Measurements from ENCODE around the gene NUDT21.

Gene NUDT21

DNA sequence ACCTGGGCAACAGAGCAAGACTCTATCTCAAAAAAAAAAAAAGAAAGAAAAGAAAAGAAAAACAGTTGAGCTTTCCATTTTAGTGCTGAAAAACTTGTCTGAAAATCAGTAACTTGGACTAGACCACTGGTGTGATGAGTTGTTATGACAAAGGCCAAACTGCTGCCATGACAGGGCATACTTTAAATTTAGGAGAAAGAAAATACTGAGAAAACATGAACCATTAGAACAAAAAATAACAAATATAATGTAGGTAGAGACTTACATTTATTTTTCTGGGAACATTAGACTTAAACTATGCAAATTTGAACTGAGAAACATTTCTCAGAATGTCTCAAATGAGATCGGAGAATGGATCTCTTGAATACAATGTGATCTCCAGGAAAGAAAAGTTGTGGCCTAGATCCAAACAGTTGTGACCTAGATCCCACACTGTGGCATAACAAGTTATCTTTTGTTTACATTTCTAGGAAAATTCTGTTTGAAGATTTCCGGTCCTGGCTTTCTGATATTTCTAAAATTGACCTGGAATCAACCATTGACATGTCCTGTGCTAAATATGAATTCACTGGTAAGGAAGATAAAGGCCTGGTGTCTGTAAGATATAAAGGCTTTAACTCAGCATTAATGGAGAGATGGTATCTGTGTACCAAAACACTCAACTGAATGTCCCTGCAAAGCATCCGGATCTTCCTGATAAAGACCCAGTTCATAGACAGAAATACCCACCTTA lies 11.1 kb upstream of the NUDT21 start:
- no peak overlapping the region for H3K9ac ChIP-seq (ENCODE audit: low read length in 2 of 2)
- H3K4me3 ChIP-seq (ENCODE audit: low read length in 2 of 2): no peak overlapping the region
- H3K27ac ChIP-seq (ENCODE audit: low read length): no peak overlapping the region
- no peaks in the 10 kb centered on the region for H3K27me3 ChIP-seq (ENCODE audit: control insufficient read depth in 1 of 2, insufficient read depth in 2 of 2, low read length in 2 of 2)
- no peaks in the 10 kb centered on the region for H3K9me3 ChIP-seq (ENCODE audit: control insufficient read depth in 2 of 2, low read length in 2 of 2)
- H3K4me1 ChIP-seq (ENCODE audit: control insufficient read depth, insufficient read depth, low read length): no peaks in the 10 kb centered on the region
- H3K36me3 ChIP-seq (ENCODE audit: control insufficient read depth in 2 of 2, insufficient read depth in 2 of 2, low read length in 2 of 2): peaks cover 21 to 30% of the 10 kb centered on the region in 2 donors

- peaks cover 19 to 31% of the 10 kb centered on the region in 2 donors for H3K36me3 ChIP-seq (ENCODE audit: control insufficient read depth in 2 of 2, insufficient read depth in 2 of 2, low read length in 2 of 2)
- H3K9me3 ChIP-seq (ENCODE audit: control insufficient read depth in 2 of 2, low read length in 2 of 2): no peaks in the 10 kb centered on the region
- no peaks in the 10 kb centered on the region for H3K4me1 ChIP-seq (ENCODE audit: control insufficient read depth, insufficient read depth, low read length)
- no peaks in the 10 kb centered on the region for H3K27me3 ChIP-seq (ENCODE audit: control insufficient read depth in 1 of 2, insufficient read depth in 2 of 2, low read length in 2 of 2)
- H3K9ac ChIP-seq (ENCODE audit: low read length in 2 of 2): no peak overlapping the region
- no peak overlapping the region for H3K4me3 ChIP-seq (ENCODE audit: low read length in 2 of 2)
- no peak overlapping the region for H3K27ac ChIP-seq (ENCODE audit: low read length)
These were observed 9.0 kb upstream of the NUDT21 start for GRCh38 chr16:56460101-56460500.

DNA sequence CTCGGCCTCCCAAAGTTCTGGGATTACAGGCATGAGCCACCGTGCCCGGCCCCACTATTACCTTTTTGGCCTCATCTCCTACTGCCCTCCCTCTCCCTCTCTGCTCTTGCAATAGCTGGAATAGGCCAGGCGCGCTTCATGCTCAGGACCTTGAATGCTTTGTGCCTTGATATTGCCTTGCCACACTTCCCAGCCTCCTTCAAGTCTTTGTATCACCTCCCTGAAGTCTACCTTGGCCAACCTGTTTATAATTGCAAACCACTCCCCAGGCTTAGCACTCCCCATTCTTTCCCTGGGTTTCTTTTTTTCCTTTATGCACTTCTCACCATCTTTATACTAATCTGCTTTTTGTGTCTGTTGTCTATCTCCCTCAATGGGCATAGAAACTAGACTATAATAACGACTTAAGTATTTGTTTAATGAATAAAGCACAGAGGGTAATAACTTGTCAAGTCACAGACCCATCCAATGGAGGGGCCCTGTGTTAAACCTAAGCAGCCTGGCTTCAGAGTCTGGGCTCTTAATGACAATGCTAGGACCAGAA lies 6.9 kb upstream of the NUDT21 start:
- no peak overlapping the region for H3K9ac ChIP-seq (ENCODE audit: low read length in 2 of 2)
- peaks cover 19 to 29% of the 10 kb centered on the region in 2 donors for H3K36me3 ChIP-seq (ENCODE audit: control insufficient read depth in 2 of 2, insufficient read depth in 2 of 2, low read length in 2 of 2)
- no peaks in the 10 kb centered on the region for H3K4me1 ChIP-seq (ENCODE audit: control insufficient read depth, insufficient read depth, low read length)
- no peaks in the 10 kb centered on the region for H3K9me3 ChIP-seq (ENCODE audit: control insufficient read depth in 2 of 2, low read length in 2 of 2)
- H3K27ac ChIP-seq (ENCODE audit: low read length): no peak overlapping the region
- H3K27me3 ChIP-seq (ENCODE audit: control insufficient read depth in 1 of 2, insufficient read depth in 2 of 2, low read length in 2 of 2): no peaks in the 10 kb centered on the region
- no peak overlapping the region for H3K4me3 ChIP-seq (ENCODE audit: low read length in 2 of 2)

DNA sequence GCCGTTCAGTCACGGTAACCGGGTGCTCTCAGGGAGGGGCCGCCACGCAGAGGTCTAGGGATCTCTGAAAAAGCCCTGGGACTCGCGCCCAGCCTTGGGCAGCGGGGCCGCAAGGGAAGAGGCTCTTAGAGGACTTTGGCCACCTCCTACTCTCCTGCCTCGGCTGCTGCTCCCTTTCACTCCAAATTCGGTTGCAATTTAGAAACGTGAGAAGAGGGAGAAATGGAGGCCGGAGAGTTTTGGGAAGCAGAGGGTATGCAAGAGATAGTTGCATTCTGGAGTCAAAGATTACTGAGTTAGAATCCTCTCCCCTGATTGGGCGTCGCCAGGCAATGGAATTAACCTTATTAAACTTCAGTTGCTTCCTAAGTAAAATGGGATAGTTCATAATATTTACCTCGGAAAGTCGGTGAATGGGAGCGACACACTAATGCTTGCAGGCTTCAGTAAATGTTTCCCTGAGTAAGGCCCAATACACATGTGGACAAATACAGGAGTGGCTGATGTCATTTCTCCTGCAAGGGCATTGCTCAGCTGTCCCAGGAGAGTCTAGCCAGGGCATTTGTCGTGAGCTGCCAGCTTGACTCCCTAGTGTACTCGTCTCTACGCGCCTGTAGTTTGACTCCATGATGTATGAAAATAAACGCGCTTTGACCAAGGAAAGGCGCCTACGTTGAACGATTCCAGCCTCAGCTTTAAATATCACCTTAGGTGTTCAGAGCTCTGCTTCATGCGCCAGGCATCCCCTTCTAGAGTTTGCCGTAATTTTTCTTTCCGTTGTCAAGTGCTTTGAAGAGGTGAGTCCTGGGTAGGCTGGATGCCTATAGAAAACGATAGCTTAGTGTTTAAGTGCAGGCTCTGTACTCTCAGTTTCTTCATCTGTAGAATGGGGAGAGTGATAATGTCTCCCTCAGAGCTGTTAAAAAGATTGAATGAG lies 889 bp upstream of the NUDT21 start:
- H3K9ac ChIP-seq (ENCODE audit: low read length in 2 of 2): peak overlapping the region; percentile 80 to 93
- H3K9me3 ChIP-seq (ENCODE audit: control insufficient read depth in 2 of 2, low read length in 2 of 2): no peaks in the 10 kb centered on the region
- H3K27ac ChIP-seq (ENCODE audit: low read length): peak overlapping the region; percentile 80
- H3K36me3 ChIP-seq (ENCODE audit: control insufficient read depth in 2 of 2, insufficient read depth in 2 of 2, low read length in 2 of 2): peaks cover 14 to 20% of the 10 kb centered on the region in 2 donors
- peak overlapping the region; percentile 92 to 98 for H3K4me3 ChIP-seq (ENCODE audit: low read length in 2 of 2)
- H3K27me3 ChIP-seq (ENCODE audit: control insufficient read depth in 1 of 2, insufficient read depth in 2 of 2, low read length in 2 of 2): no peaks in the 10 kb centered on the region
- peaks cover 12% of the 10 kb centered on the region for H3K4me1 ChIP-seq (ENCODE audit: control insufficient read depth, insufficient read depth, low read length)

- H3K27me3 ChIP-seq (ENCODE audit: control insufficient read depth in 1 of 2, insufficient read depth in 2 of 2, low read length in 2 of 2): no peaks in the 10 kb centered on the region
- no peaks in the 10 kb centered on the region for H3K9me3 ChIP-seq (ENCODE audit: control insufficient read depth in 2 of 2, low read length in 2 of 2)
- H3K4me1 ChIP-seq (ENCODE audit: control insufficient read depth, insufficient read depth, low read length): peaks cover 12% of the 10 kb centered on the region
- H3K4me3 ChIP-seq (ENCODE audit: low read length in 2 of 2): peak overlapping the region; percentile 92 to 98
- H3K36me3 ChIP-seq (ENCODE audit: control insufficient read depth in 2 of 2, insufficient read depth in 2 of 2, low read length in 2 of 2): peaks cover 8 to 12% of the 10 kb centered on the region in 2 donors
- peak overlapping the region; percentile 87 to 93 for H3K9ac ChIP-seq (ENCODE audit: low read length in 2 of 2)
- peak overlapping the region; percentile 64 for H3K27ac ChIP-seq (ENCODE audit: low read length)
These were observed 702 bp downstream of the NUDT21 start for GRCh38 chr16:56450275-56450985.

DNA sequence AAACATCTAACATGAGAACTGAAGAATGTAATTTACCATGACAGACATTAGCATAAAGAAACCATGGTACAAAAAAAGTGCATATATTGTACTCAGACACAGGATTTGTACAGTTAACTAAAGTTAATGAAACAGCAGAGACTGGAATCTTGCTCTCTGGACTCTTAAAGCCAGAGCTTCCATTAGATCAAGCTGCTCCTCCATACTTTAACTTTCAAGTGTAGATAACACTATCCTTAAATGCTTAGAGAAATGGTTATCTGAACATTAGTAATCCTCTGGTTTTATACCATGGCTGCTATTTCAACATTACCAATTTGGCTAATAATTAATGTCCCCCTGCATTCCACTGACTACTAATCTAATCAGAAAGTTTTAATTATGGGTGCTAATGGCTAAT lies 3.1 kb downstream of the NUDT21 start:
- Histone ChIP-seq H3K4me1 (ENCODE audit: control insufficient read depth, insufficient read depth, low read length) (peaks cover 12% of the 10 kb centered on the region), H3K4me3 (ENCODE audit: low read length in 2 of 2) (no peak overlapping the region), H3K9me3 (ENCODE audit: control insufficient read depth in 2 of 2, low read length in 2 of 2) (no peaks in the 10 kb centered on the region), H3K27me3 (ENCODE audit: control insufficient read depth in 1 of 2, insufficient read depth in 2 of 2, low read length in 2 of 2) (no peaks in the 10 kb centered on the region), H3K36me3 (ENCODE audit: control insufficient read depth in 2 of 2, insufficient read depth in 2 of 2, low read length in 2 of 2) (peaks cover 5 to 11% of the 10 kb centered on the region in 2 donors), H3K27ac (ENCODE audit: low read length) (no peak overlapping the region), H3K9ac (ENCODE audit: low read length in 2 of 2) (peak overlapping the region in 1 of 2 donors; percentile 9)

GRCh38 chr16:56447286-56447685 lies 3.8 kb downstream of the NUDT21 start:
- no peak overlapping the region for H3K27ac ChIP-seq (ENCODE audit: low read length)
- no peak overlapping the region for H3K4me3 ChIP-seq (ENCODE audit: low read length in 2 of 2)
- peaks cover 9% of the 10 kb centered on the region for H3K4me1 ChIP-seq (ENCODE audit: control insufficient read depth, insufficient read depth, low read length)
- H3K9ac ChIP-seq (ENCODE audit: low read length in 2 of 2): no peak overlapping the region
- no peaks in the 10 kb centered on the region for H3K9me3 ChIP-seq (ENCODE audit: control insufficient read depth in 2 of 2, low read length in 2 of 2)
- no peaks in the 10 kb centered on the region for H3K27me3 ChIP-seq (ENCODE audit: control insufficient read depth in 1 of 2, insufficient read depth in 2 of 2, low read length in 2 of 2)
- H3K36me3 ChIP-seq (ENCODE audit: control insufficient read depth in 2 of 2, insufficient read depth in 2 of 2, low read length in 2 of 2): peaks cover 5 to 11% of the 10 kb centered on the region in 2 donors

DNA sequence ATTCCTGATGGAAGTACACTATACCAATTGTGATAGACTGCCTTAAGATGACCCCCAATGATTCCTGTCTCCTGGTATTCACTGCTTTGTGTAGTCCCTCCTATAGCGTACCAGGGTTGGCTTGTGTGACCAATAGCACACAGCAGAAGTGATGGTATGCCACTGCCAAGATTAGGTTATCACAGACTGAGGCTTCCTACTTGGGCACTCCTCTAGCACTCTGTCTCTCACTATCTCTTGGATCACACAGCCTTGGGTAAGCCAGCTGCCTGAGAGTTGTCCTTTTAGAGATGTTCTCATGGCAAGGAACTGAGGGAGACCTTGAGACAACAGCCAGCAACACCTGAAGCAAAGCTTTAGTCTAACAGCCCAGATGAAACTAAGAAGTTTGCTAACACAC lies 13.1 kb downstream of the NUDT21 start:
- Histone ChIP-seq H3K36me3 (ENCODE audit: control insufficient read depth in 2 of 2, insufficient read depth in 2 of 2, low read length in 2 of 2) (peaks cover 27 to 33% of the 10 kb centered on the region in 2 donors), H3K9ac (ENCODE audit: low read length in 2 of 2) (no peak overlapping the region), H3K4me3 (ENCODE audit: low read length in 2 of 2) (no peak overlapping the region), H3K9me3 (ENCODE audit: control insufficient read depth in 2 of 2, low read length in 2 of 2) (no peaks in the 10 kb centered on the region), H3K27ac (ENCODE audit: low read length) (no peak overlapping the region), H3K27me3 (ENCODE audit: control insufficient read depth in 1 of 2, insufficient read depth in 2 of 2, low read length in 2 of 2) (no peaks in the 10 kb centered on the region), H3K4me1 (ENCODE audit: control insufficient read depth, insufficient read depth, low read length) (no peaks in the 10 kb centered on the region)

DNA sequence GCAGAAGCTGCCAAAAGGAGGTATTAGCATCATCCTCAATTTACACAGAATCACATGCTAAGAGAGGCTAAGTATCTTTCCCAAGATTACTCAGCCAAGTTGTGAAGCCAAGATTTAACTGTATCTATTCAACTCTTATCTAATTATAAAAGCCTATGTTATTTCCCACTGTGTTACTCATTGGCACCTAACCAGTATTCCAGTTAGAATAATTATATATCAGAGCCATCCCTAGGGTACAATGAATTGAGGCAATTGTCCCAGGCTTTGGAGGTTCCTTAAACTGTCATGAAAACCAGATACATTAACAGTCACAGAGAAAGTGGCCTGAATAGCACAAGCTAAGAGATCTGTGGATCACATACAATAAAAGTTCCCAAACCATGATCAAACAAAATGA lies 14.9 kb downstream of the NUDT21 start:
- Histone ChIP-seq H3K4me3 (ENCODE audit: low read length in 2 of 2) (no peak overlapping the region), H3K9ac (ENCODE audit: low read length in 2 of 2) (no peak overlapping the region), H3K4me1 (ENCODE audit: control insufficient read depth, insufficient read depth, low read length) (no peaks in the 10 kb centered on the region), H3K9me3 (ENCODE audit: control insufficient read depth in 2 of 2, low read length in 2 of 2) (no peaks in the 10 kb centered on the region), H3K27ac (ENCODE audit: low read length) (no peak overlapping the region), H3K27me3 (ENCODE audit: control insufficient read depth in 1 of 2, insufficient read depth in 2 of 2, low read length in 2 of 2) (no peaks in the 10 kb centered on the region), H3K36me3 (ENCODE audit: control insufficient read depth in 2 of 2, insufficient read depth in 2 of 2, low read length in 2 of 2) (peaks cover 29 to 33% of the 10 kb centered on the region in 2 donors)

- Histone ChIP-seq H3K9ac (ENCODE audit: low read length in 2 of 2) (no peak overlapping the region), H3K36me3 (ENCODE audit: control insufficient read depth in 2 of 2, insufficient read depth in 2 of 2, low read length in 2 of 2) (peaks cover 8 to 9% of the 10 kb centered on the region in 2 donors), H3K4me1 (ENCODE audit: control insufficient read depth, insufficient read depth, low read length) (peaks cover 6% of the 10 kb centered on the region), H3K9me3 (ENCODE audit: control insufficient read depth in 2 of 2, low read length in 2 of 2) (no peaks in the 10 kb centered on the region), H3K4me3 (ENCODE audit: low read length in 2 of 2) (no peak overlapping the region), H3K27me3 (ENCODE audit: control insufficient read depth in 1 of 2, insufficient read depth in 2 of 2, low read length in 2 of 2) (no peaks in the 10 kb centered on the region), H3K27ac (ENCODE audit: low read length) (no peak overlapping the region)
These were observed 23.0 kb downstream of the NUDT21 start for GRCh38 chr16:56428091-56428490.

All from stomach smooth muscle (tissue), 2 donors.